Neuronal stem cell (in vitro differentiated cells): ENCODE measurements around the gene DCXR.

ENCODE experiments used
- DNase-seq: peaks from one replicate; pipeline ENCODE4 v3.0.0-alpha.2; 2013; ENCODE audit warnings: low spot score
- H2AFZ ChIP-seq: one replicate; pipeline ENCODE4 v1.6.1; 2013; ENCODE audit warnings: mild to moderate bottlenecking, low read length, inconsistent platforms
- H2AK5ac ChIP-seq: 2 replicates; pipeline ENCODE4 v1.6.1; 2013; ENCODE audit warnings: low read depth, mild to moderate bottlenecking, inconsistent platforms, low read length, moderate library complexity, mixed read lengths
- H2BK120ac ChIP-seq: 2 replicates; pipeline ENCODE4 v1.6.1; 2013; ENCODE audit warnings: low read depth, mild to moderate bottlenecking, inconsistent platforms, low read length, moderate library complexity, mixed read lengths
- H2BK12ac ChIP-seq: one replicate; pipeline ENCODE4 v1.6.1; 2013; ENCODE audit warnings: low read length, inconsistent platforms
- H2BK15ac ChIP-seq: 2 replicates; pipeline ENCODE4 v1.6.1; 2013; ENCODE audit warnings: mild to moderate bottlenecking, low read length, inconsistent platforms, mixed read lengths
- H2BK5ac ChIP-seq: one replicate; pipeline ENCODE4 v1.6.1; 2013; ENCODE audit warnings: inconsistent platforms, mild to moderate bottlenecking, low read length, moderate library complexity
- H3K14ac ChIP-seq: one replicate; pipeline ENCODE4 v1.6.1; 2013; ENCODE audit warnings: low read length, inconsistent platforms
- H3K18ac ChIP-seq: 2 replicates; pipeline ENCODE4 v1.6.1; 2013; ENCODE audit warnings: low read length, inconsistent platforms
- H3K23ac ChIP-seq: 2 replicates; pipeline ENCODE4 v1.6.1; 2013; ENCODE audit warnings: low read depth, mild to moderate bottlenecking, mixed read lengths, low read length, inconsistent platforms; ENCODE audit not compliant: poor library complexity
- H3K27ac ChIP-seq: replicated peaks from 3 replicates; pipeline ENCODE4 v1.5.1; 2013; ENCODE audit warnings: low read length, inconsistent platforms
- H3K27me3 ChIP-seq, 3 experiments: 2 replicates each; pipeline ENCODE4 v1.6.1; 2013; ENCODE audit warnings: low read length in 3 of 3, mild to moderate bottlenecking in 2 of 3, inconsistent platforms in 1 of 3, low read depth in 1 of 3, mixed read lengths in 1 of 3, moderate library complexity in 1 of 3; ENCODE audit not compliant: control insufficient read depth in 3 of 3, insufficient read depth in 3 of 3
- H3K36me3 ChIP-seq, 2 donors: replicated peaks in 1 of 2; 2 replicates each; pipeline ENCODE4 v1.6.1; 2013; ENCODE audit warnings: low read length in 2 of 2; ENCODE audit not compliant: control insufficient read depth in 2 of 2, insufficient read depth in 2 of 2
- H3K4ac ChIP-seq: 2 replicates; pipeline ENCODE4 v1.6.1; 2013; ENCODE audit warnings: inconsistent platforms, mild to moderate bottlenecking, low read length, moderate library complexity
- H3K4me1 ChIP-seq, 2 donors: 1 replicate in 1 of 2; 2 replicates in 1 of 2; pipeline ENCODE4 v1.6.1; 2013; ENCODE audit warnings: low read length in 2 of 2, low read depth in 1 of 2; ENCODE audit not compliant: control insufficient read depth in 2 of 2, insufficient read depth in 1 of 2
- H3K4me2 ChIP-seq: one replicate; pipeline ENCODE4 v1.6.1; 2013; ENCODE audit warnings: mild to moderate bottlenecking, low read length, inconsistent platforms; ENCODE audit not compliant: insufficient read depth, poor library complexity, severe bottlenecking
- H3K4me3 ChIP-seq, 2 donors: 2 replicates each; pipeline ENCODE4 v1.5.1; 2013; ENCODE audit warnings: low read length in 2 of 2, mild to moderate bottlenecking in 2 of 2, inconsistent platforms in 1 of 2, moderate library complexity in 1 of 2
- H3K79me1 ChIP-seq: one replicate; pipeline ENCODE4 v1.6.1; 2013; ENCODE audit warnings: low read depth, mild to moderate bottlenecking, inconsistent platforms, low read length, moderate library complexity
- H3K9ac ChIP-seq: one replicate; pipeline ENCODE4 v1.6.1; 2013; ENCODE audit warnings: mild to moderate bottlenecking, low read depth, low read length, inconsistent platforms; ENCODE audit not compliant: poor library complexity
- H3K9me3 ChIP-seq, 2 donors: replicated peaks in 1 of 2; 2 replicates each; pipeline versions ENCODE3 to v1.6.1; 2013; ENCODE audit warnings: low read length in 2 of 2, mild to moderate bottlenecking in 2 of 2, inconsistent platforms in 1 of 2, low read depth in 1 of 2, mixed read lengths in 1 of 2, moderate library complexity in 1 of 2; ENCODE audit not compliant: control insufficient read depth in 2 of 2, insufficient read depth in 1 of 2
- H4K8ac ChIP-seq: one replicate; pipeline ENCODE4 v1.6.1; 2013; ENCODE audit warnings: low read depth, mild to moderate bottlenecking, inconsistent platforms, low read length, moderate library complexity
- H4K91ac ChIP-seq: one replicate; pipeline ENCODE4 v1.6.1; 2013; ENCODE audit warnings: low read length, low read depth, mild to moderate bottlenecking, inconsistent platforms; ENCODE audit not compliant: poor library complexity
- WGBS, 2 donors: extraction: QIAGEN DNeasy Blood & Tissue Kit; methylation state at CpG; one replicate each; pipeline ENCODE4 v1.1.7; 2013; ENCODE audit warnings: missing lambda C conversion rate in 2 of 2, mixed read lengths in 1 of 2; ENCODE audit not compliant: insufficient read length in 2 of 2, insufficient replicate concordance in 1 of 2; ENCODE audit errors: extremely low coverage in 2 of 2; 5-methylcytosine and 5-hydroxymethylcytosine counted together

DCXR gene

GRCh38 chr17:82063424-82064415 is 26.2 kb upstream of the DCXR start:
- no peak for DNase-seq
- no peak overlapping the region for H3K4me2 ChIP-seq
- no peak overlapping the region for H3K27ac ChIP-seq
- H4K91ac ChIP-seq = no peak overlapping the region
- no peaks in the 10 kb centered on the region for H3K9me3 ChIP-seq
- no peak overlapping the region for H3K4ac ChIP-seq
- H2AFZ ChIP-seq = no peak overlapping the region
- H3K9ac ChIP-seq = no peak overlapping the region
- H3K4me3 ChIP-seq = peak overlapping the region in 1 of 2 donors; percentile 64
- peaks cover 10% of the 10 kb centered on the region for H3K79me1 ChIP-seq
- H3K23ac ChIP-seq = no peak overlapping the region
- H2AK5ac ChIP-seq = no peak overlapping the region
- no CpG with 5 or more reads among the region's 20 CpGs for WGBS, 2 donors
- no peak overlapping the region for H2BK120ac ChIP-seq
- no peak overlapping the region for H2BK5ac ChIP-seq
- peaks cover 35 to 53% of the 10 kb centered on the region in 2 donors for H3K36me3 ChIP-seq
- no peak overlapping the region for H2BK15ac ChIP-seq
- no peak overlapping the region for H2BK12ac ChIP-seq
- peaks cover 7 to 8% of the 10 kb centered on the region in 2 donors for H3K4me1 ChIP-seq
- H3K18ac ChIP-seq = no peak overlapping the region
- no peaks in the 10 kb centered on the region for H3K27me3 ChIP-seq
- no peak overlapping the region for H3K14ac ChIP-seq
- peak overlapping the region; percentile 17 for H4K8ac ChIP-seq

- no CpG with 5 or more reads among the region's 9 CpGs for WGBS, 2 donors
These were observed 25.5 kb upstream of the DCXR start for GRCh38 chr17:82062984-82063368.

GRCh38 chr17:82062076-82062983 is 24.8 kb upstream of the DCXR start:
- Histone ChIP-seq H3K4me3 (no peak overlapping the region), H2BK5ac (peak overlapping the region; percentile 39), H3K9ac (no peak overlapping the region), H3K36me3 (peaks cover 44 to 67% of the 10 kb centered on the region in 2 donors), H2AFZ (no peak overlapping the region), H4K8ac (no peak overlapping the region), H3K23ac (no peak overlapping the region), H3K18ac (no peak overlapping the region), H3K4me2 (no peak overlapping the region), H2BK12ac (no peak overlapping the region), H2AK5ac (no peak overlapping the region), H3K27me3 (no peaks in the 10 kb centered on the region), H3K14ac (no peak overlapping the region), H3K4me1 (peaks cover 7 to 8% of the 10 kb centered on the region in 2 donors), H3K4ac (no peak overlapping the region), H3K79me1 (peaks cover 12% of the 10 kb centered on the region), H3K9me3 (no peaks in the 10 kb centered on the region), H2BK120ac (no peak overlapping the region), H4K91ac (no peak overlapping the region), H3K27ac (no peak overlapping the region), H2BK15ac (no peak overlapping the region)
- no peak for DNase-seq
- no CpG with 5 or more reads among the region's 24 CpGs for WGBS, 2 donors

More at GRCh38 chr17:82062984-82063368, 25.5 kb upstream of the DCXR start:
- no peaks in the 10 kb centered on the region for H3K9me3 ChIP-seq
- peaks cover 12% of the 10 kb centered on the region for H3K79me1 ChIP-seq
- no peak overlapping the region for H3K23ac ChIP-seq
- H2BK120ac ChIP-seq = no peak overlapping the region
- H3K27ac ChIP-seq = no peak overlapping the region
- no peak overlapping the region for H3K4me2 ChIP-seq
- H4K8ac ChIP-seq = no peak overlapping the region
- no peak for DNase-seq
- no peak overlapping the region for H2AK5ac ChIP-seq
- no peak overlapping the region for H2BK5ac ChIP-seq
- H3K18ac ChIP-seq = no peak overlapping the region
- H3K4me1 ChIP-seq = peaks cover 7 to 8% of the 10 kb centered on the region in 2 donors
- H4K91ac ChIP-seq = no peak overlapping the region
- no peak overlapping the region for H3K9ac ChIP-seq
- no peak overlapping the region for H2BK12ac ChIP-seq
- H3K27me3 ChIP-seq = no peaks in the 10 kb centered on the region
- no peak overlapping the region for H2AFZ ChIP-seq
- peak overlapping the region in 1 of 2 donors; percentile 18 for H3K4me3 ChIP-seq
- H3K36me3 ChIP-seq = peaks cover 38 to 60% of the 10 kb centered on the region in 2 donors
- no peak overlapping the region for H2BK15ac ChIP-seq
- no peak overlapping the region for H3K14ac ChIP-seq
- H3K4ac ChIP-seq = no peak overlapping the region
